HG03025 (cell line): Measurements from ENCODE around the gene LRRK1.

ENCODE experiments used
- ATAC-seq: cut with Tn5 transposase; IDR thresholded peaks from one replicate; pipeline ENCODE4 v1.9.1; 2021; ENCODE audit warnings: mild to moderate bottlenecking, moderate library complexity; ENCODE audit not compliant: unreplicated experiment, low FRiP score

The LRRK1 gene

GRCh38 chr15:101018016-101018415 lies 98.9 kb downstream of the LRRK1 start:
- no peak for ATAC-seq

GRCh38 chr15:101018450-101018849 lies 99.3 kb downstream of the LRRK1 start:
- no peak for ATAC-seq

GRCh38 chr15:101019366-101019896 lies 100.3 kb downstream of the LRRK1 start:
- ATAC-seq, result no peak

- no peak for ATAC-seq
These were observed 101.3 kb downstream of the LRRK1 start for GRCh38 chr15:101020451-101020850.

GRCh38 chr15:101020945-101021344 lies 101.8 kb downstream of the LRRK1 start:
- no peak for ATAC-seq

- no peak for ATAC-seq
These were observed 103.1 kb downstream of the LRRK1 start for GRCh38 chr15:101022306-101022705.

- ATAC-seq, result no peak
These were observed 103.7 kb downstream of the LRRK1 start for GRCh38 chr15:101022876-101023275.

GRCh38 chr15:101023501-101024072 lies 104.4 kb downstream of the LRRK1 start:
- ATAC-seq, result no peak

- ATAC-seq, result no peak
These were observed 105.0 kb downstream of the LRRK1 start for GRCh38 chr15:101024073-101024695.

GRCh38 chr15:101024706-101025500 lies 105.7 kb downstream of the LRRK1 start:
- ATAC-seq, result no peak

- no peak for ATAC-seq
These were observed 106.3 kb downstream of the LRRK1 start for GRCh38 chr15:101025501-101025885.

- no peak for ATAC-seq
These were observed 106.9 kb downstream of the LRRK1 start for GRCh38 chr15:101025896-101026631.

GRCh38 chr15:101026656-101027272 lies 107.6 kb downstream of the LRRK1 start:
- ATAC-seq, result no peak

GRCh38 chr15:101027273-101027901 lies 108.2 kb downstream of the LRRK1 start:
- ATAC-seq, result no peak

GRCh38 chr15:101027920-101028319 lies 108.8 kb downstream of the LRRK1 start:
- ATAC-seq, result no peak

- no peak for ATAC-seq
These were observed 109.2 kb downstream of the LRRK1 start for GRCh38 chr15:101028321-101028720.

- no peak for ATAC-seq
These were observed 109.7 kb downstream of the LRRK1 start for GRCh38 chr15:101028772-101029438.

GRCh38 chr15:101029971-101030661 lies 111.0 kb downstream of the LRRK1 start:
- ATAC-seq, result no peak

GRCh38 chr15:101031213-101031612 lies 112.1 kb downstream of the LRRK1 start:
- ATAC-seq, result no peak
